DND-41 (cell line): ENCODE results near the gene ZBTB3.

Experiments used
- CTCF ChIP-seq: IDR thresholded peaks from 2 replicates; pipeline ENCODE4 v1.5.1; 2012; ENCODE audit warnings: borderline replicate concordance, low read length, moderate library complexity, mild to moderate bottlenecking; ENCODE audit not compliant: poor library complexity, severe bottlenecking; ENCODE audit errors: extremely low read depth
- EZH2 ChIP-seq: IDR thresholded peaks from 3 replicates; pipeline ENCODE4 v1.6.1; 2012; ENCODE audit warnings: borderline replicate concordance, low read depth, mild to moderate bottlenecking, moderate library complexity, low read length, inconsistent platforms; ENCODE audit not compliant: severe bottlenecking

GRCh38 chr11:62737196-62737595 is 16.8 kb downstream of the ZBTB3 start:
- no peak for TF ChIP-seq CTCF
- TF ChIP-seq EZH2 = no peak
